DND-41 (cell line): ENCODE measurements around the gene DOK6.

Source experiments
- CTCF ChIP-seq: IDR thresholded peaks from 2 replicates; pipeline ENCODE4 v1.5.1; 2012; ENCODE audit warnings: borderline replicate concordance, low read length, moderate library complexity, mild to moderate bottlenecking; ENCODE audit not compliant: poor library complexity, severe bottlenecking; ENCODE audit errors: extremely low read depth
- EZH2 ChIP-seq: IDR thresholded peaks from 3 replicates; pipeline ENCODE4 v1.6.1; 2012; ENCODE audit warnings: borderline replicate concordance, low read depth, mild to moderate bottlenecking, moderate library complexity, low read length, inconsistent platforms; ENCODE audit not compliant: severe bottlenecking

- TF ChIP-seq CTCF (no peak), EZH2 (no peak)
These were observed 187.6 kb downstream of the DOK6 start for GRCh38 chr18:69588301-69588700.
